Stimulated activated CD8-positive, alpha-beta memory T cell treated with anti-CD3 and anti-CD28 coated beads, Interleukin-12 subunit alpha, Interleukin-12 subunit beta, amount 100 ng/mL, for 1 hour (primary cell): Measurements from ENCODE around the gene EIF3C.
"Not testable (repeated sequence)": the region's sequence is repeated elsewhere in the genome, so short reads cannot be mapped to it uniquely, and the experiment has no call there.

ENCODE experiments used
- DNase-seq: peaks from one replicate; pipeline ENCODE4 v3.0.0-alpha.2; 2020; ENCODE audit warnings: low read depth

The EIF3C gene

DNA sequence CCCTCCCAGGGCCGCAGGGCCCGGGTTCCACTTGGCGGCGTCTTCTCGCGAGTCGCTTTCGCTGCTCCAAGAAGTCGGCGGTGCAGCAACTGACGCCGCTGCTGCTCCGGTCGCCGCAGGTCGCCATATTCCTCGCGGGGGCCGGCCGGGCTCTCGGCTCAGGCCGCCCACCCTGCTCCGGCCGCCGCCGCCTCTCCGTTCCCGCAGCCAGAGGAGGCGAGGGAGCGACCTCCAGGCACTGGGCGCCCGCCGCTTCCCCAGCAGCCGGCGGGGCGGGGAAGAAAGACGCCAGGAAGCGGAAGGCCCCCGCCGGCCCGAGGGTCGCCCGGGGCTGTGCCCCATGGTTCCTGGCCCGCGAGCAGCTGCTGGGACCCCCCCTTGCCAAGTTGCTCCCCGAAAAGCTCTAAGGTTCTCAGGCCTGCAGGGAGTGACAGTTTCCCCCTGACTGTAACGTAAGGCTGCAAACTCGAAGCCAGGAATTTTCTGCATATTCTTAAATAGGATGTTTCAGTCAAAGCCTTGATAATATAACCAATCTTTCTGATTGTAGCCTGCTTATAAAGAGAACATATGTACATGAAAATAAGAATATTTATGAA, 39.3 kb downstream of the EIF3C start:
- DNase-seq, result not testable (repeated sequence)

DNA sequence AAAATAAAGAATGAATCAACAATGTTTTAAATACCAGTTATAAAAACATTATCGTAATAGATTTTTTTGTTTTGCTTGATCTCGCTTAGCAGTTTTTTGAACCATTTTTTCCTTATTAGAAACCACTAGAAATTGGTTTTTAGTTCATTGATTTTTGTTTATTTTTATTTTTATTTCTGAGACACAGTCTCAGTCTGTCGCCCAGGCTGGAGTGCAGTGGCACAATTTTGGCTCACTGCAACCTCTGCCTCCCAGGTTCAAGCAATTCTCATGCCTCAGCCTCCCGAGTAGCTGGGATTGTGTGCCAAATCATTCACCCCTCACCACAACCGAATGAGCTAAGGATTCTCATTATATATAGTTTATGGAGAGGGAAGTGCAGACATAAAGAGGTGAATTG, 40.2 kb downstream of the EIF3C start, which contains the start of gene NPIPB9:
TSS of gene NPIPB9 (plus strand) at position 301 of the 400 bp plus-strand sequence.
- not testable (repeated sequence) for DNase-seq

DNA sequence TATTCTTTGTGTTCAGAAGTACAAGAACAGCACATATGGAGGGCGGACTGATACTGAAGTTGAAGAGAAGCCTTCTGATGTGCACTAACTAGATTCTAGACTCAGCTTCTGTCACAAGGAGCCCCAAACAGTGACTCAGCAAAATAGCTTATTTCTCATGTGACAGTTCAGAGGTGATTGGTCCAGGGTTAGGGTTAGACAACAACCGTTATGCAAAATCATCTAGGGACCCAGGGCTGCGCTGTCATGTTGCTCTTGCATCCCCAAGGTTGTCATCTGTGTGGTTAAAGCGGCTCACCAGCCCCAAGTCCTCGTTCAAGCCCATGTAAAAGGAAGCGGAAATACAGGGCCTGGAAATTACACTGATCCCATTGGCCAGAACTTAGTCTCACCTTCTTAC, 70.4 kb downstream of the EIF3C start:
- DNase-seq, result not testable (repeated sequence)

DNA sequence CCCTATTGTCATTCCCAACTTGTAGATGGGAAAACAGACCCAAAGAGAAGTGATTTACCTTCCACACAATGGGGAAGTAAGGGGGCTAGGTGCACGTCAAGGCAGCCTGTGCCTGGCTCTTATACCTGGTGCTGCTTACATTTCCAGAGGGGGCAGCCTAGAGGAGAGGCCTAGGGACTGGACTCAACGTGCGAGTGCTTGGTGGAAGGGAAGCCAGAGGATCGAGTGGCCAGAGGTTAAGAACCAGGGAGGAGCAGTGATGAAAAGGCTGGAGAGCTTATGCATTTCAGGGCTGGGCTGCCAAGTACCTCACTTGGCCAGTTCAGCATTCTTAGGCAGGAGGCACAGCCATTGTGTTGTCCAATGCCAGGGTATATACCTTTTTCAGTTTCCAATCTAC, 71.1 kb downstream of the EIF3C start:
- not testable (repeated sequence) for DNase-seq
